ENCODE results near the gene SLC8A1.

DNA sequence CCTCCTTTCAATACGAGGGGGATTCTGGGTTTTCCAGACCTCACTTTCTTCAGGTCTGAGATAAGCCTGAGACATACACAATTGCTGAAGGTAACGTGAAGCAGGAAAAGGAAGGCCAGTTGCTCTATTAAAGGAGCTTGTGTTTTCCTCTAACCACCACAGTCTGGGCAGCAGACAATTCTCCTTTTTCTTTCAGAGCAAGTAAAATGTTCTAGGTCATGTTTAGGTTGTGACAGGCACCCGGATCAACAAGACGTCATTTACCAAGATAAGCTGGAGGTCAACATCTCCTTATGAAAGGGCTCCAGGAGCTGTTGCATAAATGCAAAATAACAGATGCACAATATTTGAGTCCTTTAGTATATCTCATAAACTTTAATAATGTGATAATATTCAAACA is 148.1 kb downstream of the SLC8A1 start:
- TF ChIP-seq CTCF (IDR thresholded peaks at IDR 0.05), result no peak
- no peak for TF ChIP-seq EP300 (IDR thresholded peaks at IDR 0.05)
